ENCODE measurements around the gene TRMT112.

GRCh38 chr11:64348383-64349024 lies 31.1 kb upstream of the TRMT112 start:
- TF ChIP-seq CTCF (IDR thresholded peaks at IDR 0.05) (no peak), POLR2AphosphoS5 (IDR thresholded peaks at IDR 0.05) (no peak), EP300 (IDR thresholded peaks at IDR 0.05) (no peak)

All from stomach (tissue), 4 donors.